Measurements from ENCODE around the gene TRAIP. TPM values are rescaled to one million over a fixed set of nuclear protein-coding genes. Genes with fewer than 3 reads are reported as not detected.

TRAIP gene
- total RNA-seq, 1 experiment from 2014 or later, result 20.6 TPM

- Histone ChIP-seq H3K4me3 (no peak overlapping the region), H3K9me2 (ENCODE audit: insufficient read depth) (no peaks in the 10 kb centered on the region), H3K79me2 (ENCODE audit: low read depth) (no peaks in the 10 kb centered on the region), H3K27me3 (ENCODE audit: insufficient read depth, low read depth) (peaks cover 9% of the 10 kb centered on the region), H3K9me3 (ENCODE audit: insufficient read depth, low read depth) (no peaks in the 10 kb centered on the region), H3F3A (ENCODE audit: insufficient read depth, low read depth) (no peaks in the 10 kb centered on the region; the same call in 1 of the 2 replicates), H2AFZ (no peak overlapping the region), H3K4me1 (replicated peaks; ENCODE audit: insufficient read depth) (no peaks in the 10 kb centered on the region), H4K20me1 (ENCODE audit: insufficient read depth) (no peaks in the 10 kb centered on the region; the same call in 1 of the 2 replicates), H3K27ac (no peak overlapping the region), H3K4me2 (no peak overlapping the region), H3K36me3 (ENCODE audit: low read depth) (no peaks in the 10 kb centered on the region)
- CTCF ChIA-PET, result no interaction called here
- intact Hi-C loops (cut with micrococcal nuclease; ENCODE audit: unreplicated experiment), result no loop called here
- POLR2A ChIA-PET (ENCODE audit: unreplicated experiment), result interaction anchor here (1.5 kb wide), 1 partner anchor 94 kb away, joined by 13 read pairs; no protein-coding TSS in a partner anchor
- DNase-seq, result no peak
- no TSS peak for BruUV-seq (replicated peaks)
- TF ChIP-seq CTCF (conservative IDR thresholded peaks at IDR 0.05), result no peak
- TF ChIP-seq EZH2 (IDR thresholded peaks at IDR 0.05; ENCODE audit: low read depth), result no peak
Measured at GRCh38 chr3:49805897-49806701, 50.3 kb downstream of the TRAIP start.

GRCh38 chr3:49805367-49805782 is 51.0 kb downstream of the TRAIP start:
- Histone ChIP-seq H3K4me3 (no peak overlapping the region), H3F3A (ENCODE audit: insufficient read depth, low read depth) (no peaks in the 10 kb centered on the region; the same call in 1 of the 2 replicates), H3K9me3 (ENCODE audit: insufficient read depth, low read depth) (no peaks in the 10 kb centered on the region), H3K27me3 (ENCODE audit: insufficient read depth, low read depth) (peaks cover 9% of the 10 kb centered on the region), H3K9me2 (ENCODE audit: insufficient read depth) (no peaks in the 10 kb centered on the region), H3K79me2 (ENCODE audit: low read depth) (no peaks in the 10 kb centered on the region), H3K27ac (no peak overlapping the region), H3K36me3 (ENCODE audit: low read depth) (no peaks in the 10 kb centered on the region), H3K4me2 (no peak overlapping the region), H3K4me1 (replicated peaks; ENCODE audit: insufficient read depth) (no peaks in the 10 kb centered on the region), H2AFZ (no peak overlapping the region), H4K20me1 (ENCODE audit: insufficient read depth) (no peaks in the 10 kb centered on the region; the same call in 1 of the 2 replicates)
- DNase-seq, result no peak
- TF ChIP-seq EZH2 (IDR thresholded peaks at IDR 0.05; ENCODE audit: low read depth) (no peak), CTCF (conservative IDR thresholded peaks at IDR 0.05) (no peak)
- intact Hi-C loops (cut with micrococcal nuclease; ENCODE audit: unreplicated experiment), result no loop called here
- no TSS peak for BruUV-seq (replicated peaks)
- CTCF ChIA-PET, result interaction anchor here (0.9 kb wide), 1 partner anchor 34 kb away, joined by 3 read pairs; no protein-coding TSS in a partner anchor
- POLR2A ChIA-PET (ENCODE audit: unreplicated experiment), result interaction anchor here (1.5 kb wide), 1 partner anchor 95 kb away, joined by 13 read pairs; no protein-coding TSS in a partner anchor

- no peak overlapping the region for H3K4me3 ChIP-seq
- intact Hi-C loops (cut with micrococcal nuclease; ENCODE audit: unreplicated experiment), result loop anchor here (5.0 kb wide), 1 partner anchor 82 kb away; the partner anchor contains the start of gene GMPPB
- H3F3A ChIP-seq (ENCODE audit: insufficient read depth, low read depth), result no peaks in the 10 kb centered on the region; the same call in 1 of the 2 replicates
- H4K20me1 ChIP-seq (ENCODE audit: insufficient read depth), result no peaks in the 10 kb centered on the region; the same call in 1 of the 2 replicates
- H3K36me3 ChIP-seq (ENCODE audit: low read depth), result no peaks in the 10 kb centered on the region
- no peaks in the 10 kb centered on the region for H3K9me3 ChIP-seq (ENCODE audit: insufficient read depth, low read depth)
- H3K9me2 ChIP-seq (ENCODE audit: insufficient read depth), result no peaks in the 10 kb centered on the region
- H2AFZ ChIP-seq, result no peak overlapping the region
- no peak for DNase-seq
- H3K79me2 ChIP-seq (ENCODE audit: low read depth), result no peaks in the 10 kb centered on the region
- TF ChIP-seq EZH2 (IDR thresholded peaks at IDR 0.05; ENCODE audit: low read depth), result no peak
- no peak for TF ChIP-seq CTCF (conservative IDR thresholded peaks at IDR 0.05)
- peaks cover 8% of the 10 kb centered on the region; the same call in 1 of the 2 replicates for H3K4me1 ChIP-seq (replicated peaks; ENCODE audit: insufficient read depth)
- peaks cover 9% of the 10 kb centered on the region for H3K27me3 ChIP-seq (ENCODE audit: insufficient read depth, low read depth)
- H3K4me2 ChIP-seq, result no peak overlapping the region
- H3K27ac ChIP-seq, result no peak overlapping the region
- no TSS peak for BruUV-seq (replicated peaks)
- POLR2A ChIA-PET (ENCODE audit: unreplicated experiment), result interaction anchor here (1.5 kb wide), 1 partner anchor 96 kb away, joined by 13 read pairs; no protein-coding TSS in a partner anchor
- CTCF ChIA-PET, result interaction anchor here (0.9 to 1.1 kb wide), 2 partner anchors 35 to 36 kb away, joined by 3 read pairs; no protein-coding TSS in a partner anchor
Measured at GRCh38 chr3:49804141-49805041, 52.0 kb downstream of the TRAIP start.
